T47D (cell line): ENCODE measurements around the gene LSS.

ENCODE experiments used
- DNase-seq, 2 experiments: peaks; one replicate each; pipeline versions ENCODE4 v3.0.0 to v3.0.0-alpha.2; 2011 to 2012; ENCODE audit warnings: low read depth in 1 of 2, low spot score in 1 of 2
- JUND ChIP-seq: IDR thresholded peaks from 2 replicates; pipeline ENCODE4 v1.6.1; 2012; ENCODE audit warnings: low read depth
- in situ Hi-C: cut with HindIII; loops from 2 replicates; pipeline ENCODE4 v1.10.0; 2016; ENCODE audit warnings: low sequenced_read_pairs, low pct_unique_long_range_greater_than_20kb

The LSS gene

DNA sequence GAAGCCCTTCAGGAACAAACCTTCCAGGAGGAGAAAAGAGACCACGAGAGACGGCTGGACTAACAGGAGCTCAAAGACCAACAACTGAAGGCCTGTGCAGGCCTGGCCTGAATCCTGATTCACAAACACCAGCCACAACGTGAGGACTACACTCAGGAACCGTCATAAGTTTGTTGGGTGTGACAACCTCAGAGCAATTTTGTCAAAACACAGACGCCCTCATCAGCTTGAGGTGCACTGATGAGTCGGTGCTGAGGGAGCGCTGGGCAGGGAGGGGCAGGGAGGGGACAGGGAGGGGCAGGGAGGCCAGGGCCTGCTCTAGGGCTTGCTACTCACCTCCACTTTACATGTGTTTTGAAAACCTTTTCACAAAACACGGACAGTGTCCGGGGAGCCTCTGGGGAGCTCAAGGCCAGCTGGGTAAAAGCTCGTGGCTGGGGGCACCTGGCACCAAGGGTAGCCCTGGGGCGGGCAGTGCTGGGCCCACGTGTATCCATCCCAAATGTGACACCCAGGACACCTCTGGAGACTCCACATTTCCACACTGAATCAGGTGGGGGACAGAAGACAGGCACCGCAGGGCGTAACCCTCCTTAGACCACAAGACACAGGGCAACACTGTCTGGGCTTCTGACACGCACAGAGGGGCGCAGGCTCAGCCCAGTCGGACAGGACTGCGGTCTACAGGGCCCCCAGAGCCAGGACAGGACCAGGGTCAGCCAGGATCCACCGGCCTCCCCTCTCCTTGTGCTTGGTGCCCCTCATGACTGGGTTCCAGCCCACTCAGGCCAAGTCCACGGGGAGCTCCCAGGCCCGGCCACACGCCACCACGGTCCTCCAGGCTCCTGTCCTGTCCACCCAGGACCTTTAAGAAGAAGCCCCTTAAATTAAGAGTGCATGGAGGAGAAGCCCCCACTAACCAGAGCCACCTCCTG, 16.5 kb downstream of the LSS start:
- TF ChIP-seq JUND, result no peak
- DNase-seq, result no peak
- in situ Hi-C loops, result no loop called here

GRCh38 chr21:46211376-46211775, 17.2 kb downstream of the LSS start:
- no peak for TF ChIP-seq JUND
- no peak for DNase-seq
- in situ Hi-C loops, result no loop called here

DNA sequence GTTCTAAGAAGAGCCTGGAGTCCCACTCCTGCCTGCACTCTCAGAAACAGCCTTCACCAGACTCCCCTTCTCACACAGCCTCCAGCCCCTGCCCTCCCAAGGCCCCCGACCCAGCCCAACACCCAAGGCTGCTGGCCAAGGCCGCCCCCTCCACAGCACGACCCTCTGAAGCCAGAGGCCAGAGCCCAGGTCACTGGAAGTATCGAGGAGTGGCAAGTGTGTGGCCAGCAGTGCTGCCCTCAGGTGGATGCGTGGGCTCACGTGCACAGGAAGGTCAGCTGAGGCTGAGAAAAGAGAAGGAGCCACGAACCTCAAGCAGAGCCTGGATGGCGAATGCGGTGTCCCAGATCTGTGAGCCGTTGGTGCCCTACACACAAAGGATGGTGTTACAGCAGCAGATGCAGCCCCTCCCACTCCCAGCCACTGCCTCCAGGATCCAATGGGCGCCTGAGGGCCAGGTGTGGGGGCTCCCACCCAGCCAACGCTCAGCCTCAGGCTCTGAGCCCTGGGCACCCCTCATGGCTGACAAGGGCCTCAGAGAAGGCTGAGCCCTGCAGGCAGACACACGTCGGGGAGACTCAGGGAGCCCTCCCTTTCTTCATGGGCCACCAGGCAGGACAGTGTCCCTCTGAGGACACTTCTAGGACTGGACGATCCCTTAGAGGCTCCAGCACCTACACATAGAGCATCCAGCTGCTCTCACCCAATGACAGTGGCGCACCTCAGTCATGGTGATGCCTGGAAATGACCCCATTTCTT, 18.0 kb downstream of the LSS start:
- TF ChIP-seq JUND, result no peak
- in situ Hi-C loops, result no loop called here
- DNase-seq, result peak in 1 of 2 experiments; percentile 36

DNA sequence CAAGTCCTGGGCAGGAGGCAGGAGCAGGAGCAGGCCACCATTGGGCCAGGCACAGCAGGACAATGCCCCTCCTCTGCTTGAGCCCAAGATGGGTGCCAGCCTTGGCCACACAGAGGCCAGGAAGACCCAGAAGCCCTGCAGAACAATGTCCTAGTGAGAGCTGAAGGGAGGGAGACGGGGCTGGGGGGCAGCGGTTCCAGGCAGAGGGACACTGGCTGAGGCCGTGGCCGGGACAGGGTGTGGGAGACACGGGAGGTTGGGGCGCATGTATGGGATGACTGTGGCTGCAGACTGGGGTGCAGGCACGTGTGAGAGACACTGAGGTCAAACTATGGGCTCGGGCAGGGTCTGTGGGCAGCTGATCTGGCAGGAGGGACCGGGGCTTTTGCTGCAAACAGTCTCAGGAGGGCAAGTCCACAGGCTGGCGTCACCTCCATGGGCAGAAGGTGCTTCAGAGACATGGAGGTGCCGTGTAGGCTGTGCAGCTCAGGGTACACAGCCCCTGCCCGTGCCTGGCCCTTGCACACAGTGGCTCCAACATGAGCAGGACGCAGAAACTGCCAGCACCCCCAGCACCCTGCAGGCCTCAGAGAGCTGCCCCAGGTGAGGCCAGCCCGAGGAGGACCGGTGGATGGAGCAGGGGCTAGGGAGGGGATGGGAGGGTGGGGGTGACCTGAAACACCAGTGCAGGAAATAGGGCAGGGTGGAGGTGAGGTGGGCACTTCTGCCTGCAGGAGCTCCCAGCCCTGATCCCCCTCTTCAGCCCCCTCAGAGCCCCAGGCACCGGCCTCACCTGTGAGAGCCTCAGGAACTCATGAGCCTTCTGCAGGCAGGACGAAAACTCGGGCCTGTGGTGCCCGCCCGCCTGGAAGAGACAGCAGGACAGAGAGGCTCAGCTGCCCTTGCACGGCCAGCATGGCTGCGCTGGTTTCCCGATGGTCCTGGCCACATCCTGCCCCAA, 19.5 kb downstream of the LSS start:
- no peak for DNase-seq
- no peak for TF ChIP-seq JUND
- in situ Hi-C loops, result no loop called here

DNA sequence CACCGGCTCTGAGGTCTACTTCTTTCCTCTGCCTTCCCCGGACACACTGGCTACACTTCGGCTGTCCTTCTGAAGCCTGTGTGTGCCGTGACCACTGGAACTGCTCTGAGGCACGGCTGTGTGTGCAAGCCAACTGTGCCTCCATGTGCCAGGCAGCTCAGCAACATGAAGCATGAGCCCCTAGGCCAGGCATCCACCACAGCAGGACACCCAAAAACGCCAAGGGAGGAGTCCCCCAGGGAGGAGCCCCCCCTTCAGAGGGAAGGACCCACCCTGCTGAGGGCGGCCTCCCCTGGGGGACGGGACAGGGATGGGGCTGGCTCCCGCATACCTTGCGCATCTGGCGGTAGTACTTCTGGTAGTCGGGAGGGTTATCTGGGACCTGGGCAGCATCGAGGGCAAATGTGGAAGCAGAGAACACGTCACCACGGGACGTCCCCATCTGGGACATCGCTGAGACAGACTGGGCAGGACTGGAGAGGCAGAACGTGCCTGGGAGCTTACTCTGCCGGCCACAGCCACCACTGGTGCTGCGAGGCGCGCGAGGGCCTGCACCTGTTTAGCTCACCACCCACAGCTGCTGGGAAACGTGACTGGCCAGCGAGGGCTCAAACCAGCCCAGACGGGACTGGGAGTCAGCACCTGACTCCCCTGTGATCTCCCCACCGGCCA, 20.5 kb downstream of the LSS start:
- TF ChIP-seq JUND, result no peak
- in situ Hi-C loops, result no loop called here
- DNase-seq, result no peak

- TF ChIP-seq JUND, result no peak
- in situ Hi-C loops, result no loop called here
- DNase-seq, result no peak
Measured at GRCh38 chr21:46207006-46207919, 21.3 kb downstream of the LSS start.

DNA sequence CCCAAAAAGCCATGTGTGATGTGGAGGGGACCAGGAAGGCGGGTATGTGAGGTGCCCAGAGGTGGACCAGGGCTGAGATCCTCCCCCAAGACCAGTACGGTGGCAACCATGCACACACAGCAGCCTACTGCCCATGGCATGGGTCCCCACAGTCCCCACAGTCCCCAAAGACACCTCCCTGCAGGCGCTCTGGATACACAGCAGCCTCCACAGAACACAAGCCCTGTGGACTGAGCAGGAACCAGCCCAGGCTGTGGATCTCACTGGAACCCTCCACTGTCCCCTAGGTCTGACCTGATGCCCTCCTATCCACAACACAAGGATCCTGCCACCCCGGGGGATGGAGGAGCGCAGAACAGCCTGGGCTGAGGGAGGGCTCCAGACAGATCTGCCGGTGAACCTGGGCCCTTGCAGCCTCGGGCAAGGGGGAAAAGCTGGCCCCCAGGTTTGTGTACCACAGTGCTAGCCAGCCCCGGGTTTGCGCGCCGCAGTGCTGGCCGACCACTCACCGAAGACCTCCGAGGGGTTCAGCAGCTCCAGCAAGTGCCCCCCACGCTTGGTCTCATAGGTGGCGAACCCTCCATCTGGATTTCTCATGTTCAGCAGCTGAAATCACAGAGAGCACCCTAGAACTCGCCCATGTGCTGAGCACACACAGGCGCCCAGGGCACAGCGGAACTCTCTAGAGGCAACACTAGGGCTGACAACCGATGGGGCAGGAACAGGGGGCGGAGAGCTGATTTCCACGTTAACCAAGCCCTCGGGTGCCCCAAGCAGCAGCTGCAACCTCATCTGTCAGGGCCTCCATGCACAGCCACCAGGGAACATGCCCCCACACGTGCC, 22.2 kb downstream of the LSS start:
- TF ChIP-seq JUND, result no peak
- in situ Hi-C loops, result no loop called here
- DNase-seq, result no peak

GRCh38 chr21:46205766-46206162, 22.8 kb downstream of the LSS start:
- no peak for DNase-seq
- in situ Hi-C loops, result no loop called here
- no peak for TF ChIP-seq JUND

DNA sequence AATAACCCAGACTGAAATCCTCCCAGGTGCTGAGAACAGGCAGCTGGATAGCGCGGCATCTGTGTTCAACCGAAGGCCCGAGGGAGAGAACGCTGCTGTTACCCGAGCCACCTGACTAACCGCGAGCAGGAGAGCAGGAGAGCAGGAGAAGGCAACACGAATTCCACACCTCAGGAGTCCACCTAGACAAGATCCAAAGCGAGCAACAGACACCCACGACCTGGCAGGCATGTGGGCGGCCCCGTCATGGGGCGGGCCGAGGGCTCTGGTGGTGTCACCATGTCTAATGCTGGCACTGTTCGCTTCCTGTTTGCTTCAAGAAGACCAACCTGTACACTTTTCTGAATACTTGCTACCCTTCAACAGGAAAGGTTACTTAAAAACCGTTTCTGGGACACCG, 23.4 kb downstream of the LSS start:
- in situ Hi-C loops, result no loop called here
- TF ChIP-seq JUND, result no peak
- no peak for DNase-seq

GRCh38 chr21:46203203-46203600, 25.4 kb downstream of the LSS start:
- no peak for DNase-seq
- in situ Hi-C loops, result no loop called here
- no peak for TF ChIP-seq JUND
